SK-N-SH treated with all-trans-retinoic acid at 6 μM for 48 hours (cell line): ENCODE results near the gene CACNA1B.

Experiments
- BACH2 ChIP-seq: fragments of 250-450 bp; sonication (Bioruptor Pico); IDR thresholded peaks from 2 replicates; pipeline ENCODE4 v1.9.0; 2021; ENCODE audit warnings: mild to moderate bottlenecking, borderline replicate concordance
- CSRNP3 ChIP-seq: fragments of 250-450 bp; sonication (Bioruptor Pico); IDR thresholded peaks from 2 replicates; pipeline ENCODE4 v1.5.1; 2021; ENCODE audit warnings: mild to moderate bottlenecking, moderate library complexity
- GLIS3 ChIP-seq: fragments of 250-450 bp; sonication (Bioruptor Pico); IDR thresholded peaks from 2 replicates; pipeline ENCODE4 v1.5.0; 2020; ENCODE audit warnings: mild to moderate bottlenecking, moderate library complexity
- OSR1 ChIP-seq: fragments of 250-450 bp; sonication (Bioruptor Pico); IDR thresholded peaks from 2 replicates; pipeline ENCODE4 v1.8.0; 2022; ENCODE audit warnings: moderate library complexity, mild to moderate bottlenecking, inconsistent platforms
- PATZ1 ChIP-seq: fragments of 250-450 bp; sonication (Bioruptor Pico); IDR thresholded peaks from 2 replicates; pipeline ENCODE4 v1.8.0; 2020; ENCODE audit warnings: mild to moderate bottlenecking, moderate library complexity, borderline replicate concordance
- POU6F1 ChIP-seq: fragments of 250-450 bp; sonication (Bioruptor Pico); IDR thresholded peaks from 2 replicates; pipeline ENCODE4 v1.8.0; 2021; ENCODE audit warnings: low read depth, mild to moderate bottlenecking, moderate library complexity, borderline replicate concordance
- PPARA ChIP-seq: fragments of 250-450 bp; sonication (Bioruptor Pico); IDR thresholded peaks from 2 replicates; pipeline ENCODE4 v1.5.0; 2020; ENCODE audit warnings: mild to moderate bottlenecking, borderline replicate concordance
- RARB ChIP-seq: fragments of 250-450 bp; sonication (Bioruptor Pico); IDR thresholded peaks from 2 replicates; pipeline ENCODE4 v1.8.0; 2021; ENCODE audit warnings: mild to moderate bottlenecking, moderate library complexity
- TOX ChIP-seq: fragments of 250-450 bp; sonication (Bioruptor Pico); IDR thresholded peaks from 2 replicates; pipeline ENCODE4 v1.8.0; 2021; ENCODE audit warnings: mild to moderate bottlenecking, moderate library complexity, borderline replicate concordance
- ZFP30 ChIP-seq: fragments of 450-650 bp; formaldehyde crosslinking; IDR thresholded peaks from 2 replicates; pipeline ENCODE4 v1.5.0; 2022; ENCODE audit warnings: mild to moderate bottlenecking, moderate library complexity

- TF ChIP-seq TOX (no peak), OSR1 (no peak), CSRNP3 (CRISPR knock-in tag) (no peak), PPARA (CRISPR knock-in tag) (no peak), RARB (CRISPR knock-in tag) (no peak), BACH2 (CRISPR knock-in tag) (no peak), PATZ1 (no peak), ZFP30 (CRISPR knock-in tag) (no peak), GLIS3 (CRISPR knock-in tag) (no peak), POU6F1 (no peak)
Measured at GRCh38 chr9:137916540-137916939, 39.0 kb downstream of the CACNA1B start.
